Suprapubic skin (tissue), 4 donors: ENCODE data around the gene KCTD3. TPM values are rescaled to one million over a fixed set of nuclear protein-coding genes. Genes with fewer than 3 reads are reported as not detected.

ENCODE experiments used
- DNase-seq, 2 donors: peaks; one replicate each; pipeline ENCODE4 v3.0.0-alpha.2; 2019; ENCODE audit warnings: low spot score in 2 of 2
- H3K27ac ChIP-seq: fragments of 200-600 bp; sonication (generic); one replicate; pipeline ENCODE4 v1.5.1; 2019
- H3K27me3 ChIP-seq: fragments of 200-600 bp; sonication (generic); one replicate; pipeline ENCODE4 v1.5.1; 2019
- H3K36me3 ChIP-seq: fragments of 200-600 bp; sonication (generic); one replicate; pipeline ENCODE4 v1.5.1; 2019
- H3K4me1 ChIP-seq: fragments of 200-600 bp; sonication (generic); one replicate; pipeline ENCODE4 v1.5.1; 2019
- H3K4me3 ChIP-seq: fragments of 200-600 bp; sonication (generic); one replicate; pipeline ENCODE4 v1.5.1; 2019; ENCODE audit warnings: mild to moderate bottlenecking
- H3K9me3 ChIP-seq: fragments of 200-600 bp; sonication (generic); one replicate; pipeline ENCODE4 v1.5.1; 2019
- EP300 ChIP-seq: sonication (generic); formaldehyde crosslinking; IDR thresholded peaks from one replicate; pipeline ENCODE4 v1.6.1; 2017; ENCODE audit warnings: antibody characterized with exemption
- POLR2A ChIP-seq, 2 donors: fragments of 450-650 bp; IDR thresholded peaks; one replicate each; pipeline ENCODE4 v1.6.1; 2017; ENCODE audit warnings: antibody characterized with exemption in 2 of 2, mild to moderate bottlenecking in 2 of 2, moderate library complexity in 2 of 2
- POLR2AphosphoS5 ChIP-seq, 3 donors: sonication (generic); formaldehyde crosslinking; IDR thresholded peaks; one replicate each; pipeline ENCODE4 v1.6.1; 2017; ENCODE audit warnings: antibody characterized with exemption in 3 of 3
- WGBS: methylation state at CpG from one replicate; pipeline ENCODE4 v1.1.5; 2018; 5-methylcytosine and 5-hydroxymethylcytosine counted together
- total RNA-seq, 4 donors: library from RNA; depleted of rRNA; stranded (reverse); fragments of >200 nt; gene quantifications; one replicate each; pipeline ENCODE4 v1.1.0, GENCODE V29; 2016
- TF ChIP-seq, protein P1 (sequence below), 2 donors: fragments of 200-600 bp in 1 of 2; fragments of 450-650 bp in 1 of 2; sonication (generic) in 1 of 2; IDR thresholded peaks; one replicate each; pipeline ENCODE4 v1.5.1; 2016 to 2019; ENCODE audit warnings: antibody characterized with exemption in 2 of 2, mild to moderate bottlenecking in 1 of 2, moderate library complexity in 1 of 2

KCTD3 gene
- total RNA-seq, 4 donors from 2014 or later = 25.6 to 50.2 (median 33.9) TPM

- no peaks in the 10 kb centered on the region for H3K4me1 ChIP-seq
- H3K4me3 ChIP-seq = no peak overlapping the region
- no peak overlapping the region for H3K27ac ChIP-seq
- H3K36me3 ChIP-seq = no peaks in the 10 kb centered on the region
- H3K27me3 ChIP-seq = no peaks in the 10 kb centered on the region
- TF ChIP-seq, protein P1, sequence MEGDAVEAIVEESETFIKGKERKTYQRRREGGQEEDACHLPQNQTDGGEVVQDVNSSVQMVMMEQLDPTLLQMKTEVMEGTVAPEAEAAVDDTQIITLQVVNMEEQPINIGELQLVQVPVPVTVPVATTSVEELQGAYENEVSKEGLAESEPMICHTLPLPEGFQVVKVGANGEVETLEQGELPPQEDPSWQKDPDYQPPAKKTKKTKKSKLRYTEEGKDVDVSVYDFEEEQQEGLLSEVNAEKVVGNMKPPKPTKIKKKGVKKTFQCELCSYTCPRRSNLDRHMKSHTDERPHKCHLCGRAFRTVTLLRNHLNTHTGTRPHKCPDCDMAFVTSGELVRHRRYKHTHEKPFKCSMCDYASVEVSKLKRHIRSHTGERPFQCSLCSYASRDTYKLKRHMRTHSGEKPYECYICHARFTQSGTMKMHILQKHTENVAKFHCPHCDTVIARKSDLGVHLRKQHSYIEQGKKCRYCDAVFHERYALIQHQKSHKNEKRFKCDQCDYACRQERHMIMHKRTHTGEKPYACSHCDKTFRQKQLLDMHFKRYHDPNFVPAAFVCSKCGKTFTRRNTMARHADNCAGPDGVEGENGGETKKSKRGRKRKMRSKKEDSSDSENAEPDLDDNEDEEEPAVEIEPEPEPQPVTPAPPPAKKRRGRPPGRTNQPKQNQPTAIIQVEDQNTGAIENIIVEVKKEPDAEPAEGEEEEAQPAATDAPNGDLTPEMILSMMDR (IDR thresholded peaks at IDR 0.05) = no peak
- WGBS = 72% methylated on average over 5 of the region's 5 CpGs
- H3K9me3 ChIP-seq = no peaks in the 10 kb centered on the region
- DNase-seq = no peak
Measured at GRCh38 chr1:215530401-215530984, 36.6 kb upstream of the KCTD3 start.

DNA sequence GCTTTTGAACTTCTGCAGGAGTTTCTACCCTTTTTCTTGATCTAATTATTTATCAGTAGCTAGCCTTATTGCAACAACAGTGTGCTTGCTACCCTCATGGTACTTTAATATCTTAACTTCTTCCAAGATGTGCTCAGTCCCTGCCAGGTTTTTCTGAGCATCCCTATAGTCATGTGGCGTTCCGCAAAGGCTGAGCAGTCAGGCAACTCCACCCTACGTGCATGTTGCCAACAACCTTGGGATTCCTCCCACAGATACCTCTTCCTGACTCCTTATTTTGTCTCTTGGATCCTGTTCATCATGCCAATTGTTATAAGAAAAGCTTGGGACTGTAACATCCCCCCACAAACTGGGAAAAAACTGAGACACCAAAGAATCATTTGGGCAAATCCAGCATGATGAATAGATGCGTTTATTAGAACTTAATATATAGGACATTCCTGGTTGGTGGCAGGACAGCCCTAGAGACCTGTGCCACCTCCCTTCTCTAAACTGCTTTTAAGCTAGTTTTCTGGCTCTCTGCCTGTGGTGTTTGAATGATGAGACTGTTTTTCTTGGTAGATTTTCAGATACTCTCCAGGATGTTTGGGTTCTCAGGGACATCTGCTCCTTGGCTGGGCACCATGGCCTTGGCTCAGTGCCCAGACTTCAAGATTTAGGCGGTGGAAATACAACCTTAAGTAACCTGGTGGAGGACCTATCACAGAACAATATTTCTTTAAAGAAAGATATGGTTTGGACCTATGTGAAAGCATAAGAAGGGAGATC is 27.1 kb upstream of the KCTD3 start:
- H3K27ac ChIP-seq = no peak overlapping the region
- H3K9me3 ChIP-seq = no peaks in the 10 kb centered on the region
- TF ChIP-seq, protein P1 (IDR thresholded peaks at IDR 0.05) = no peak
- TF ChIP-seq POLR2AphosphoS5 (IDR thresholded peaks at IDR 0.05) = no peak
- TF ChIP-seq EP300 = no peak
- no peak for TF ChIP-seq POLR2A (IDR thresholded peaks at IDR 0.05)
- no peaks in the 10 kb centered on the region for H3K36me3 ChIP-seq
- peaks cover 24% of the 10 kb centered on the region for H3K4me1 ChIP-seq
- no peak overlapping the region for H3K4me3 ChIP-seq
- DNase-seq = no peak
- WGBS = 18% methylated on average over 5 of the region's 5 CpGs
- no peaks in the 10 kb centered on the region for H3K27me3 ChIP-seq

- Histone ChIP-seq H3K27ac (no peak overlapping the region), H3K4me3 (no peak overlapping the region), H3K27me3 (no peaks in the 10 kb centered on the region), H3K4me1 (peaks cover 24% of the 10 kb centered on the region), H3K9me3 (no peaks in the 10 kb centered on the region), H3K36me3 (no peaks in the 10 kb centered on the region)
- 74% methylated on average over 1 of the region's 1 CpG for WGBS
- no peak for DNase-seq
- TF ChIP-seq POLR2AphosphoS5 (IDR thresholded peaks at IDR 0.05) (no peak), EP300 (no peak), POLR2A (IDR thresholded peaks at IDR 0.05) (no peak)
- TF ChIP-seq, protein P1 (IDR thresholded peaks at IDR 0.05) = no peak
Measured at GRCh38 chr1:215542301-215542700, 24.8 kb upstream of the KCTD3 start.

GRCh38 chr1:215543191-215543606 is 23.9 kb upstream of the KCTD3 start:
- Histone ChIP-seq H3K4me1 (peaks cover 24% of the 10 kb centered on the region), H3K4me3 (no peak overlapping the region), H3K9me3 (no peaks in the 10 kb centered on the region), H3K27ac (no peak overlapping the region), H3K27me3 (no peaks in the 10 kb centered on the region), H3K36me3 (no peaks in the 10 kb centered on the region)
- no peak for DNase-seq
- no peak for TF ChIP-seq POLR2AphosphoS5 (IDR thresholded peaks at IDR 0.05)
- TF ChIP-seq POLR2A (IDR thresholded peaks at IDR 0.05) = no peak
- TF ChIP-seq, protein P1 (IDR thresholded peaks at IDR 0.05) = no peak
- TF ChIP-seq EP300 = no peak
- 71% methylated on average over 2 of the region's 2 CpGs for WGBS

- H3K36me3 ChIP-seq = no peaks in the 10 kb centered on the region
- 95% methylated on average over 2 of the region's 2 CpGs for WGBS
- DNase-seq = no peak
Measured at GRCh38 chr1:215543806-215544205, 23.3 kb upstream of the KCTD3 start.

More at GRCh38 chr1:215543806-215544205, 23.3 kb upstream of the KCTD3 start:
- no peak overlapping the region for H3K27ac ChIP-seq
- peaks cover 24% of the 10 kb centered on the region for H3K4me1 ChIP-seq
- H3K4me3 ChIP-seq = no peak overlapping the region
- no peaks in the 10 kb centered on the region for H3K27me3 ChIP-seq
- TF ChIP-seq POLR2A (IDR thresholded peaks at IDR 0.05) (no peak), EP300 (no peak), POLR2AphosphoS5 (IDR thresholded peaks at IDR 0.05) (no peak)
- TF ChIP-seq, protein P1 (IDR thresholded peaks at IDR 0.05) = no peak
- no peaks in the 10 kb centered on the region for H3K9me3 ChIP-seq
